HepG2 (cell line): ENCODE results near the gene LEMD3. TPM values are rescaled to one million over a fixed set of nuclear protein-coding genes. Genes with fewer than 3 reads are reported as not detected.

ENCODE experiments used
- HNRNPLL ChIP-seq: fragments of 200-400 bp; formaldehyde crosslinking; IDR thresholded peaks from 2 replicates; pipeline ENCODE4 v1.6.1; 2017; ENCODE audit warnings: mild to moderate bottlenecking, low read depth, low read length; ENCODE audit not compliant: poor library complexity, severe bottlenecking
- JARID2 ChIP-seq: sonication (generic); formaldehyde crosslinking; IDR thresholded peaks from 2 replicates; pipeline ENCODE4 v1.8.1; 2023; ENCODE audit warnings: missing genetic modification reagents, inconsistent platforms; ENCODE audit not compliant: insufficient replicate concordance
- JUN ChIP-seq: sonication (generic); formaldehyde crosslinking; IDR thresholded peaks from 2 replicates; pipeline ENCODE4 v1.4.0; 2020; ENCODE audit warnings: mild to moderate bottlenecking, missing genetic modification reagents
- MAFF ChIP-seq: IDR thresholded peaks from 2 replicates; pipeline ENCODE4 v1.6.1; 2011; ENCODE audit warnings: low read depth, low read length, improper control_type of control experiment
- MTF2 ChIP-seq: sonication (generic); formaldehyde crosslinking; IDR thresholded peaks from 2 replicates; pipeline ENCODE4 v1.5.0; 2020; ENCODE audit warnings: missing genetic modification reagents, borderline replicate concordance
- SOX5 ChIP-seq: IDR thresholded peaks from 2 replicates; pipeline ENCODE4 v1.6.1; 2016; ENCODE audit warnings: borderline replicate concordance
- SP2 ChIP-seq: sonication (generic); formaldehyde crosslinking; IDR thresholded peaks from 2 replicates; pipeline ENCODE4 v1.5.1; 2020; ENCODE audit warnings: mild to moderate bottlenecking, missing genetic modification reagents
- ZBTB7A ChIP-seq: sonication (generic); formaldehyde crosslinking; IDR thresholded peaks from 2 replicates; pipeline ENCODE4 v1.8.0; 2022; ENCODE audit warnings: mild to moderate bottlenecking, missing genetic modification reagents
- ZBTB7B ChIP-seq: sonication (generic); formaldehyde crosslinking; IDR thresholded peaks from 2 replicates; pipeline ENCODE4 v1.4.0; 2020; ENCODE audit warnings: missing genetic modification reagents
- ZFP36L1 ChIP-seq: sonication (generic); formaldehyde crosslinking; IDR thresholded peaks from 2 replicates; pipeline ENCODE4 v1.8.0; 2022; ENCODE audit warnings: mild to moderate bottlenecking, missing genetic modification reagents, moderate library complexity
- ZKSCAN8 ChIP-seq: IDR thresholded peaks from 2 replicates; pipeline ENCODE4 v1.6.1; 2016; ENCODE audit warnings: borderline replicate concordance, missing genetic modification reagents, missing compliant biosample characterization
- ZNF264 ChIP-seq: sonication (generic); formaldehyde crosslinking; IDR thresholded peaks from 2 replicates; pipeline ENCODE4 v1.4.0; 2020; ENCODE audit warnings: missing genetic modification reagents
- ZNF431 ChIP-seq: sonication (generic); formaldehyde crosslinking; IDR thresholded peaks from 2 replicates; pipeline ENCODE4 v1.9.0; 2022; ENCODE audit warnings: missing genetic modification reagents, low read depth, mild to moderate bottlenecking, borderline replicate concordance
- ZNF530 ChIP-seq: sonication (generic); formaldehyde crosslinking; IDR thresholded peaks from 2 replicates; pipeline ENCODE4 v1.5.0; 2020; ENCODE audit warnings: low read depth, mild to moderate bottlenecking, missing genetic modification reagents
- ZNF598 ChIP-seq: sonication (generic); formaldehyde crosslinking; IDR thresholded peaks from 2 replicates; pipeline ENCODE4 v1.5.1; 2020; ENCODE audit warnings: mild to moderate bottlenecking, missing genetic modification reagents, borderline replicate concordance
- ZSCAN20 ChIP-seq: sonication (generic); formaldehyde crosslinking; IDR thresholded peaks from 2 replicates; pipeline ENCODE4 v1.4.0; 2020; ENCODE audit warnings: missing genetic modification reagents, mild to moderate bottlenecking, borderline replicate concordance
- ZSCAN30 ChIP-seq: sonication (generic); formaldehyde crosslinking; IDR thresholded peaks from 2 replicates; pipeline ENCODE4 v1.5.0; 2020; ENCODE audit warnings: mild to moderate bottlenecking, missing genetic modification reagents
- polyA plus RNA-seq, 8 experiments: library from polyadenylated mRNA; depleted of rRNA in 3 of 8; stranded (reverse) in 7 of 8; unstranded in 1 of 8; fragments of >200 nt; fragmentation: Illumina TruSeq in 4 of 8; extraction: Trizol in 4 of 8; gene quantifications; 2 replicates each; pipeline versions ENCODE4 v1.2.1 to v1.2.3, GENCODE V29; 2011 to 2016; ENCODE audit warnings: low read depth in 4 of 8, missing spikeins in 1 of 8, mixed read lengths in 1 of 8; ENCODE audit not compliant: insufficient read depth in 1 of 8
- total RNA-seq, 5 experiments: library from RNA; depleted of rRNA; stranded (reverse); fragments of >200 nt; fragmentation: Illumina TruSeq; extraction: Trizol; gene quantifications; 2 replicates each; pipeline ENCODE4 v1.2.3, GENCODE V29; 2016; ENCODE audit warnings: low read depth in 1 of 5
- TF ChIP-seq, protein P1 (sequence below): sonication (generic); formaldehyde crosslinking; IDR thresholded peaks from 2 replicates; pipeline ENCODE4 v1.8.0; 2022; ENCODE audit warnings: missing genetic modification reagents, low read depth, mild to moderate bottlenecking, borderline replicate concordance
- TF ChIP-seq, protein P2 (sequence below): sonication (generic); formaldehyde crosslinking; IDR thresholded peaks from 2 replicates; pipeline ENCODE4 v1.9.0; 2021; ENCODE audit warnings: missing genetic modification reagents, borderline replicate concordance
- TF ChIP-seq, protein P3 (sequence below): sonication (generic); formaldehyde crosslinking; IDR thresholded peaks from 2 replicates; pipeline ENCODE4 v1.9.0; 2021; ENCODE audit warnings: missing genetic modification reagents, mild to moderate bottlenecking, borderline replicate concordance
- TF ChIP-seq, protein P4 (sequence below): sonication (generic); formaldehyde crosslinking; IDR thresholded peaks from 2 replicates; pipeline ENCODE4 v1.4.0; 2020; ENCODE audit warnings: mild to moderate bottlenecking, missing genetic modification reagents
- TF ChIP-seq, protein P5 (sequence below): sonication (generic); formaldehyde crosslinking; IDR thresholded peaks from 2 replicates; pipeline ENCODE4 v1.4.0; 2020; ENCODE audit warnings: missing genetic modification reagents, low read depth, mild to moderate bottlenecking, borderline replicate concordance

LEMD3 gene
- total and polyA plus RNA-seq, 2 of the 13 experiments (the other 11 are each of a cell fraction or from before 2014, with no cell fraction given) = 9.3 to 18.7 TPM

DNA sequence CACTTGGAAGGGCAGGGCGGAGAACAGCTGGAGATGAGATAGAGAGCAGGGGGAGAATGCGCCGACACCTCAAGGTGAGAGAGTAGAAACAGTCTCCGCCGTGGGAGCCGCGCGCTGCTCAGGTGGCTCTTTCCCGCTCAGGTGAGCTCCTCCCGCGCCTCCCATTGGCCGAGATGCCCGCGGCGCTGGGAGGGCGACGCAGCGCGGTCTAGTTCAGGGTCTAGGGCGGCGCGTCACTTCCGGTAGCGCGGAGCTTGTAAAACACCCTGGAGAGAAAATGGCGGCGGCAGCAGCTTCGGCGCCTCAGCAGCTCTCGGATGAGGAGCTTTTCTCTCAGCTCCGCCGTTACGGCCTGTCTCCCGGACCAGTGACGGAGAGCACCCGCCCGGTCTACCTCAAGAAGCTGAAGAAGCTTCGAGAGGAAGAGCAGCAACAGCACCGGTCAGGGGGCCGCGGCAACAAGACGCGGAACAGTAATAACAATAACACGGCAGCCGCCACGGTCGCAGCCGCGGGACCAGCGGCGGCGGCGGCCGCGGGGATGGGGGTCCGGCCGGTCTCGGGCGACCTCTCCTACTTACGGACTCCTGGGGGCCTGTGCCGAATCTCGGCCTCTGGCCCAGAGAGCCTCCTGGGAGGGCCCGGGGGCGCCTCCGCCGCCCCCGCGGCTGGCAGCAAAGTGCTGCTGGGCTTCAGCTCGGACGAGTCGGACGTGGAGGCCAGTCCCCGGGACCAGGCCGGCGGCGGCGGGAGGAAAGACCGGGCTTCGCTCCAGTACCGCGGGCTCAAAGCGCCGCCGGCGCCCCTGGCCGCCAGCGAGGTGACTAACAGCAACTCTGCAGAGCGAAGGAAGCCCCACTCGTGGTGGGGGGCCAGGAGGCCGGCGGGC is at the start of gene LEMD3 (continued):
- TF ChIP-seq MTF2 (CRISPR knock-in tag) (0 out of 2 replicates have a peak, but pooled peaks have one; percentile 12), ZNF598 (CRISPR knock-in tag) (peak; percentile 98; the same call in 1 of the 2 replicates), ZNF530 (CRISPR knock-in tag) (peak; percentile 97), ZKSCAN8 (CRISPR knock-in tag) (0 out of 2 replicates have a peak, but pooled peaks have one; percentile 73), ZFP36L1 (CRISPR knock-in tag) (peak; percentile 99), MAFF (no peak), ZNF431 (peak; percentile 99), JARID2 (peak; percentile 93), ZBTB7B (CRISPR knock-in tag) (peak; percentile 84; the same call in 1 of the 2 replicates), ZSCAN20 (CRISPR knock-in tag) (peak; percentile 98), ZSCAN30 (CRISPR knock-in tag) (no peak), HNRNPLL (no peak), ZNF264 (CRISPR knock-in tag) (peak; percentile 97), SP2 (CRISPR knock-in tag) (peak; percentile 72), SOX5 (CRISPR knock-in tag) (peak; percentile 81), JUN (peak; percentile 96), ZBTB7A (peak; percentile 98)
- TF ChIP-seq, protein P1, sequence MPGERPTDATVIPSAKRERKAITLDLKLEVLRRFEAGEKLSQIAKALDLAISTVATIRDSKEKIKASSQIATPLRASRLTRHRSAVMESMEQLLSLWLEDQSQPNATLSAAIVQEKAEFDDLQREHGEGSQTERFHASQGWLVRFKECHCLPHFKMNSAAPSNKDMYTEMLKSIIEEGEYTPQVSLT (CRISPR knock-in tag) = peak; percentile 97; the same call in 1 of the 2 replicates
- TF ChIP-seq, protein P2, sequence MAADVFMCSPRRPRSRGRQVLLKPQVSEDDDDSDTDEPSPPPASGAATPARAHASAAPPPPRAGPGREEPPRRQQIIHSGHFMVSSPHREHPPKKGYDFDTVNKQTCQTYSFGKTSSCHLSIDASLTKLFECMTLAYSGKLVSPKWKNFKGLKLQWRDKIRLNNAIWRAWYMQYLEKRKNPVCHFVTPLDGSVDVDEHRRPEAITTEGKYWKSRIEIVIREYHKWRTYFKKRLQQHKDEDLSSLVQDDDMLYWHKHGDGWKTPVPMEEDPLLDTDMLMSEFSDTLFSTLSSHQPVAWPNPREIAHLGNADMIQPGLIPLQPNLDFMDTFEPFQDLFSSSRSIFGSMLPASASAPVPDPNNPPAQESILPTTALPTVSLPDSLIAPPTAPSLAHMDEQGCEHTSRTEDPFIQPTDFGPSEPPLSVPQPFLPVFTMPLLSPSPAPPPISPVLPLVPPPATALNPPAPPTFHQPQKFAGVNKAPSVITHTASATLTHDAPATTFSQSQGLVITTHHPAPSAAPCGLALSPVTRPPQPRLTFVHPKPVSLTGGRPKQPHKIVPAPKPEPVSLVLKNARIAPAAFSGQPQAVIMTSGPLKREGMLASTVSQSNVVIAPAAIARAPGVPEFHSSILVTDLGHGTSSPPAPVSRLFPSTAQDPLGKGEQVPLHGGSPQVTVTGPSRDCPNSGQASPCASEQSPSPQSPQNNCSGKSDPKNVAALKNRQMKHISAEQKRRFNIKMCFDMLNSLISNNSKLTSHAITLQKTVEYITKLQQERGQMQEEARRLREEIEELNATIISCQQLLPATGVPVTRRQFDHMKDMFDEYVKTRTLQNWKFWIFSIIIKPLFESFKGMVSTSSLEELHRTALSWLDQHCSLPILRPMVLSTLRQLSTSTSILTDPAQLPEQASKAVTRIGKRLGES (CRISPR knock-in tag) = peak; percentile 97
- TF ChIP-seq, protein P3, sequence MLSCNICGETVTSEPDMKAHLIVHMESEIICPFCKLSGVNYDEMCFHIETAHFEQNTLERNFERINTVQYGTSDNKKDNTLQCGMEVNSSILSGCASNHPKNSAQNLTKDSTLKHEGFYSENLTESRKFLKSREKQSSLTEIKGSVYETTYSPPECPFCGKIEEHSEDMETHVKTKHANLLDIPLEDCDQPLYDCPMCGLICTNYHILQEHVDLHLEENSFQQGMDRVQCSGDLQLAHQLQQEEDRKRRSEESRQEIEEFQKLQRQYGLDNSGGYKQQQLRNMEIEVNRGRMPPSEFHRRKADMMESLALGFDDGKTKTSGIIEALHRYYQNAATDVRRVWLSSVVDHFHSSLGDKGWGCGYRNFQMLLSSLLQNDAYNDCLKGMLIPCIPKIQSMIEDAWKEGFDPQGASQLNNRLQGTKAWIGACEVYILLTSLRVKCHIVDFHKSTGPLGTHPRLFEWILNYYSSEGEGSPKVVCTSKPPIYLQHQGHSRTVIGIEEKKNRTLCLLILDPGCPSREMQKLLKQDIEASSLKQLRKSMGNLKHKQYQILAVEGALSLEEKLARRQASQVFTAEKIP (CRISPR knock-in tag) = no peak
- TF ChIP-seq, protein P4, sequence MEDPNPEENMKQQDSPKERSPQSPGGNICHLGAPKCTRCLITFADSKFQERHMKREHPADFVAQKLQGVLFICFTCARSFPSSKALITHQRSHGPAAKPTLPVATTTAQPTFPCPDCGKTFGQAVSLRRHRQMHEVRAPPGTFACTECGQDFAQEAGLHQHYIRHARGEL = peak; percentile 97
- TF ChIP-seq, protein P5, sequence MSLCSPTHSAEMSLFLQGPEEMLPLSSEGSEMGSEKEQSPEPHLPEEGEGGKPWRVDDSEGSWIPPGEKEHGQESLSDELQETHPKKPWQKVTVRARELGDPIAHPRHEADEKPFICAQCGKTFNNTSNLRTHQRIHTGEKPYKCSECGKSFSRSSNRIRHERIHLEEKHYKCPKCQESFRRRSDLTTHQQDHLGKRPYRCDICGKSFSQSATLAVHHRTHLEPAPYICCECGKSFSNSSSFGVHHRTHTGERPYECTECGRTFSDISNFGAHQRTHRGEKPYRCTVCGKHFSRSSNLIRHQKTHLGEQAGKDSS (CRISPR knock-in tag) = peak; percentile 96; the same call in 1 of the 2 replicates
